Activated T-helper 1 cell treated with Interleukin-2 at 50 U/mL for 16 hours (primary cell): Measurements from ENCODE around the gene NAALADL2.
"Not testable (repeated sequence)": the region's sequence is repeated elsewhere in the genome, so short reads cannot be mapped to it uniquely, and the experiment has no call there.

Experiments used
- DNase-seq: peaks from one replicate; pipeline ENCODE4 v3.0.0-alpha.2; 2020; ENCODE audit warnings: low read depth

The NAALADL2 gene

DNA sequence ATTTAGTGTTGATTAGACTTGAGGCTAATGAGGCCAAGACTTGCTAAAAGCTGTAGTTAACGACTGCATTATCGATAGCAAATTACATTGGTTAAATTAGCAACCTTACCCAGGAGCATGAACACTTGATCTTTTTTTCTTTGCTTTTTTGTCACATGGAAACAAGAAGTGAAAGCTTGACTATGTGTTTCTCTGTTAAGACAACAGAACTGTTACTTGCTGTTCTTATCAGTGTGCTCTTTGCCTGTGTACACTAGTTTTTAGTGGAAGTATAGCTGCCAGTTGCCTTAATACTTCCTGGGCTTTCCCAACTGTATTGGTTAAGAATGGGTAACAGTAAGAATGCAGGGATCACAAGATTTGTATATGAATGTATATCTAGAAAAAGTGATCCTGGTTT is 625.5 kb downstream of the NAALADL2 start:
- no peak for DNase-seq

DNA sequence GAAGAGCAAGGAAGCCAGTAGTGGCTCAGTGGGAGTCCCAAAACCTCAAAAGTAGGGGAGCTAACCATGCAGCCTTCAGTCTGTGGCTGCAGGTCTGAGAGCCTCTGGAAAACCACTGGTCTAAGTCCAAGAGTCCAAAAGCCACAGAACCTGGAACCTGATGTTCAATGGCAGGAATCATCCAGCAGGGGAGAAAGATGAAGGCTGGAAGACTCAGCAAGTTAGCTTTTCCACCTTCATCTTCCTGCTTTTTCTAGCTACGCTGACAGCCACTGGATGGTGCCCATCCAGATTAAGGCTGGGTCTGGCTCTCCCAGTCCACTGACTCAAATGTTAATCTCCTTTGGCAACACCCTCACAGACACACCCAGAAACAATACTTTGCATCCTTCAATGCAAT is 626.3 kb downstream of the NAALADL2 start:
- no peak for DNase-seq

DNA sequence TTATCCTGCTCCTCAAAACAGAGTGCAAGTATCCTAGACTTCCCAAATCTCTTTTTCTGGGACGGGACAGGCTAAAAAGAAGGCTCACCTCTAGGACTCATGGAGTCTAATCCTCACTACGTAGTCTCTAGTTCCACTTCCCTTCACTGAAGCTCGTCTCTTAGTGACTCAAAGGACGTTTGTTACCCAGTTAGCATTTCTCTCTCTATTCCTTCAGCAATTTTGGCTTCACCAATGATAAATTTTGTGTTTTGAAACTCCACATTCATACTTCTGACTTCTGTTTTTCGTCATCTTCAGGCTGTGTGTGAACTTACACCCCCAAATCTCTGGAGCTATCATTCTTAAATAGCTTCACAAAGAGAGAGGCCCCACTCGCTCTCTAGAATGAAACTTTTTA is 627.1 kb downstream of the NAALADL2 start:
- DNase-seq, result no peak

- no peak for DNase-seq
Observed at GRCh38 chr3:175489406-175489805, 630.3 kb downstream of the NAALADL2 start.

GRCh38 chr3:175493301-175493700 is 634.2 kb downstream of the NAALADL2 start:
- DNase-seq, result no peak

DNA sequence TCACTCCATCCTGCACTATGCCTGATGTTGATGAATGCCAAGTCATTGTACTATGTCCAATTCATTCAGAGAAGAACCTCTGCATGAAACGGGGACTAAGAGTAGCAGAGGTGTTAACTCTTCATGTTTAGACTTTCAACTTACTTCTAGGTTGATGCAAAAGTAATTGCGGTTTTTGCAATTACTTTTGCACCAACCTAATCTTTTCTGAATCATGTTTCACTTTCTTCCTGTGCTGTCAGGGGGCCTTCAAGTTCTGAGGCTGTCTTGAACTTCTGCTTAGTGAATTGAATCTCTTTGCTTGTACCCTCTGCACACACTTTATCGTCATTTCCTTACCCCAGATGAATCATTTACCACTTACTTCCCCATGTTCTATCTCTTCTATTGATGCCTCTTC is 636.2 kb downstream of the NAALADL2 start:
- no peak for DNase-seq

- DNase-seq, result no peak
Observed at GRCh38 chr3:175502155-175502554, 643.0 kb downstream of the NAALADL2 start.

DNA sequence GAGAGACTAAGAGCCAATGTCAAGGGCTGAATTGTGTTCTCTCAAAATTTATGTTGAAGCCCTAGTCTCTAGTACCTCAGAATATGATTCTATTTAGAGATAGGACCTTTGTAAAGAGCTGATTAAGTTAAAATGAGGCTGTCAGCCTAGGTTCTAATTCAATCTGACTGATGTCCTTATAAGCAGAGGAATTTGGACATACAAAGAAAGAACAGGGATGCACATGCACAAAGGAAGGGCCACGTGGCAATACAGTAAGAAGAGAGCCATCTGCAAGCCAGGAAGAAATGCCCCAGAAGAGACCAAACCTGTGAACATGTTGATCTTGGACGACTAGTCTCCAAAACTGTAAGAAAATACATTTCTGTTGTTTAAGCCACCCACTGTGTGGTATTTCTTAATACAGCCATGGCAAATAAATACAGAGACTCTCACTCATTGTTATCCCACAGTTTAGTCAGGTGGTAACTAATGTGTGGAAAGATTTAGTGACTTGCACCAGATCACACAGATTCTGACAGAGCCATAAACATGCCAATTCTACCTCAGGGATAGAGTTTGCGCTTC is 652.2 kb downstream of the NAALADL2 start:
- DNase-seq, result no peak

- no peak for DNase-seq
Observed at GRCh38 chr3:175512700-175513099, 653.6 kb downstream of the NAALADL2 start.

DNA sequence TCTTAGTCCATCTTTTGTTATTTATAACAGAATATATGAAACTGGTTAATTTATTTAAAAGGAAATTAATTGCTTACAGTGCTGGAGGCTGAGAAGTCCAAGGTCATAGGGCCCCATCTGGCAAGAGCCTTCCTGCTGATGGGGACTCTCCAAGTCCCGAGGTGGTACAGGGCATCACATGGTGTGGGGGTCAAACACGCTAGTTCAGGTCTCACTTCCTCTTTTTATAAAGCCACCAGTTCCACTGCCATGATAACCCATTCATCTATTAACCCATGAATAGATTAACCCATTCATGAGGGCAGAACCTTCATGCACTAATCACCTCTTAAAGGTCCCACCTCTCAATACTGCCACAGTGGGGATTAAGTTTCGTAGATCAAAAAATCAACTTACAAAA is 659.3 kb downstream of the NAALADL2 start:
- no peak for DNase-seq

DNA sequence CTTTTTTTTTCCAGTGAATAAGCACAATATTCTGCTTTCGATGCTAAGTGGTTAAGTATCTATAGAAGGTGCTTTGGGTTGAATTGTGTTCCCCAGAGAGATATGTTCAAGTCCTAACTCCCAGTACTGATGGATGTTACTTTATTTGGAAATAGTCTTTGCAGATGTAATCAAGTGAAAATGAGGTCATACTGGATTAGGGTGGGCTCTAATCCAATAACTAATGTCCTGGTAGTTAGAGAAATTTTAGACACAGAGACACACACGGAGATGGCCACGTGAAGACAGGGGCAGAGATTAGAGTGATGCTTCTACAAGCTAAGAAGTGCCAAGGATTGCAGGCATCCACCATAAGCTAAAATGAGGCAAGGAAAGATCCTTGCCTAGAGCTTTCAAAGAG is 662.3 kb downstream of the NAALADL2 start:
- DNase-seq, result no peak

DNA sequence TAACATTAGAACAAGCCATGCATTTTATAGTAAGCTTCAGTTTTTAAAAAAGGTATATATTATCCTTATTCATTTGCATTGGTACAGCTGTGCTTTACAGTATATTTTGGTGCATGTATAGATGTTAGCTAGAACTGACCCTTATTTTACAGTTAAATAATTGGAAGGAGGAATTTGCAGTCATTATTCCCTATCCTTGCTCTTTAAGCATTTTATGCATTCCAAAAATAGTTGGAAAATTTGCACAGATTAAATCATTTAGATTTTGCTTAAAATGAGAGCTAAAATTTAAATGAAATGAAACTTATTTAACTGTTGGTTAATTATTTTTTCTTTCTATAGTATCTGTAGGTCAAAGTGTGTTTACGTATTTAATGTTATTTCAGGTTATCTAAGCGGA is 667.1 kb downstream of the NAALADL2 start:
- no peak for DNase-seq

DNA sequence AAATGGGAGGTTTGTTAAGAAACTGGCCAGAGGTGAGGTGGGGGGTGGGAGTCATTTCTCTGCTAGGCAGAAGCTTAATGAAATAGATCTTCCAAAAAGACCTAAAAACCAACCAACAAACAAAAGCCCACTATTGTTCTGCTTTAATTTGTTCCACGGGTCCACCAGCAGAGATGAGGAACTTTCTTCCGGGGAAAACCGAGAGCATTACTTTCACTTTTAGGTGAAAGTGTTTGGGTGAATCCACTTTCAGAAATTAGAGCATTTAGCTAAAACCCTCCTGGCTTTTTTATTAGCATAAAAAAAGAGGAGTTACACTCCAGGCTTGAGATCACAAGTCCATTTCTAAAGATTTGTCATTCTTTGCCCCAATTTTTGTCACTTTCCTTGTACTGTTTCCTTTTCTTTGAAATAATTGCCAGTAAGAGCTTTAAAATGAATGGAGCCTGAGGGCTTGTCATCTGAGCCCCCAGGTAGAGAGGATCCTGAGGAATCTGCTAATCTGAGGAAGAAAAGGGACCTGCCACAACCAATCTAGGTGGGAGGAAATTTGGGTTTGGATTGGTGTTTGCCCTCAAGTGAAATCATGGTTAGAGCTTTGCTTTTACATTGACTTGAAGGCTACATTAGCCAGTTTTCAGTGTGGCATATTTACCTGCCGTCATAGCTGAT is 667.6 kb downstream of the NAALADL2 start:
- no peak for DNase-seq

GRCh38 chr3:175528693-175529092 is 669.6 kb downstream of the NAALADL2 start:
- not testable (repeated sequence) for DNase-seq

GRCh38 chr3:175535351-175535750 is 676.2 kb downstream of the NAALADL2 start:
- DNase-seq, result no peak

- no peak for DNase-seq
Observed at GRCh38 chr3:175546115-175546514, 687.0 kb downstream of the NAALADL2 start.

GRCh38 chr3:175552929-175553328 is 693.8 kb downstream of the NAALADL2 start:
- no peak for DNase-seq

GRCh38 chr3:175554801-175555200 is 695.7 kb downstream of the NAALADL2 start:
- DNase-seq, result no peak

DNA sequence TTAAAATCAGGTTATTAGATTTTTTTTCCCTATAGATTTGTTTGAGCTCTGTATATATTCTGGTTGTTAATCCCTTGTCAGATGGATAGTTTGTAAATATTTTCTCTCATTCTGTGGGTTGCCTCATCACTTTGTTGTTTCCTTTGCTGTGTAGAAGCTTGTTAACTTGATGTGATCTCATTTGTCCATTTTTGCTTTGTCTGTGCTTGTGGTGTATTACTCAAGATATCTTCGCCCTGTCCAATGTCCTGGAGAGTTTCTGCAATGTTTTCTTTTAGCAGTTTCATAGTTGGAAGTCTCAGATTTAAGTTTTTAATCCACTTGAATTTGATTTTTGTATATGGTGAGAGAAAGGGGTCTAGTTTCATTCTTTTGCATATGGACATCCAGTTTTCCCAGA is 699.1 kb downstream of the NAALADL2 start:
- no peak for DNase-seq

DNA sequence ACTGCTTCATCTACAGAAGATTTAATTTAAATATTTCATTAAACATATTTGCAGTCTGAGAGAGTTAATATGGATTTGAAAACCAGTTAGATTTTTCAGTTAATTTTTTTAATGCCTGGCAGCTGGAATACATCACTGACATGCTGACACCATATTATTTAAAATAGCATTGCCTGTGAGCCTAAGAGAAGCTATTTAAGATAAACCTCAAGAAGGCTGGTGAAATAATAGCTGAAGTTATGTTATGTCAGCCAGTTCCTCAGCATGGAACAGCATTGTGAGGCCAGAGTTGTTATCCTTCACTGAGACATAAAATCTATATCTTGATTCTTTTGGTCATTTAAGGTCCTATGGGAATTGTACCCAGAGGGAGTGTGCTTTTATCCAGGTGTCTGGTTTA is 705.2 kb downstream of the NAALADL2 start:
- no peak for DNase-seq

DNA sequence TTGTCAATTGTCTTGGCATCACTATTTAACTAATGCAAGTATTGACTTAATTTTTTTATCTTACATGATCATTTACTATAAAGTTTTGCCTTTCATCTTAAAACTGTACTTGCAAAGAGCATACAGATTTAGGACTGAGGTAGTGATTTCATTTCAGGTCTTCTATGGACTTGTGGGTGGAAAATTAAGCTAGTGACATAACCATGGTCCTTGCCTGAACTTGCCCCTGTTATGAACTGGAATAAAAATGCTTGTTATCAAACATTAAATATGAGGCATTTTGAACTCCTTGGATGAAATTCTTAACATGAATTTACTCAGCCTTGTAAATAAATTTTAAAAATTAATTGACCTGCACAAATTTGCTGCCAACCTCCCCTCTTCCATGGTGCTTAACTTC is 712.0 kb downstream of the NAALADL2 start:
- DNase-seq, result no peak

DNA sequence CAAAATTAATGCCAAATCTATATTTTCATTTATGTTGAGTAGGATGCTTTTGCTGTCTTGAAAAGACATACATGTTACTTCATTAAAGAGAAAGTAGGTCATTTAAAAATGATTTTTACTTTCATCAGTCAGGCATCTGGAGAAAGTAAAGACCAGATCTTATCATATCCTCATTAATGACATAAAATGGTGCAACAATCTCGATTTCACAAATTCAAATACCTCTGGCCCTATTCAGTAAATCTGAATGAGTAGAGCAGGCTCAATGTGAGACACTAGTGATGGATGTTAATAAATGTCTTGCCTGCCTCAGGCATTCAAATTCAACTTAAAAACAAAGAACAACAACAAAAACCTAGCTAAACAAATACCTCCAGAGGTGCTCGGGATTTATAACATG is 714.1 kb downstream of the NAALADL2 start:
- DNase-seq, result no peak

DNA sequence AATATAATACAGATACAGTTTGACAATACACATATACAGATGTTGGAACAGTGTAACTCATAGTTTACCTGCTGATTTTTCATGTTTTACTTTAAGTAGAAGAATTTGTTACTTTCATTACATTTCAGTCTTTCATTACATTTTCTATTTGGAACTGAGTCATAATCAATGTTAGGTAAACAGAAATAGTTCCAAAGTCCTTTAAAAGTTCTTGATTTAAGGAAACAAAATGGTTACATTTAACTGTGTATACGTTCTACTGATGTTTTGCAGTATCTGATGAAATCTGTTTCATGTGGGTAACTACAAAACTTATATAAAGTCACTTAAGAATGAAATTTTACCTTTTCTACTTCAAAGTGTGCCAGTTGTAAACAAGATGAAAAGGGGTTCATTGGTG is 721.2 kb downstream of the NAALADL2 start:
- no peak for DNase-seq

DNA sequence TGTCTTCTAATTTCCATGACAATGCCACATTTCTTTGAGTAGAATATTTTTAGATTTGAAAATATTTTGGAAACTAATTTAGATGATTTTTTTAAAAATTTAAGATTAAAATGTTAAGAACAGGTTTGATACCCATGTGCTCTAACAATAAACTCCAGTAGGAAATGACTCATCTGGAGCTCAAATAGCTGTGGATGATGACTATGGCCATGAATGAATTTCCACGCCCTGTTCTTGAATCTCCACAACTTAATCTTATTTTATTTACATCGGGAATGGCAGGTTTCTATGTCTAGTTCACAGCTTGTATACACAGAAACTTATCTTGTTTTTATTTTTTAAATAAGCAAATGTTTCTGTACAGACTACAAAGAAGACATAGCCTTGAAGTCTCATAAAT is 726.8 kb downstream of the NAALADL2 start:
- DNase-seq, result no peak
